PC-3 (cell line): ENCODE measurements around the gene AFF4. TPM values are rescaled to one million over a fixed set of nuclear protein-coding genes. Genes with fewer than 3 reads are reported as not detected.
"Not testable (repeated sequence)": the region's sequence is repeated elsewhere in the genome, so short reads cannot be mapped to it uniquely, and the experiment has no call there.

ENCODE experiments used
- ATAC-seq: fragments of 200-7000 bp; cut with Tn5 transposase; 2 replicates; pipeline ENCODE4 v1.9.1; 2020; ENCODE audit warnings: mild to moderate bottlenecking, moderate library complexity
- BruUV-seq: library from RNA; stranded (reverse); fragments of 400-500 nt; replicated peaks from 2 replicates; lab custom pipeline; 2021; lab: Mats Ljungman, UMichigan
- CTCF ChIA-PET: fragments of 300-600 bp; sonication (Branson Sonifier 250); formaldehyde crosslinking; loops from one replicate; lab custom pipeline; 2022; ENCODE audit warnings: antibody characterized with exemption; lab: Charles Lee
- POLR2A ChIA-PET: fragments of 300-600 bp; sonication (Branson Sonifier 250); formaldehyde crosslinking; loops from one replicate; lab custom pipeline; 2022; ENCODE audit warnings: antibody characterized with exemption; ENCODE audit not compliant: unreplicated experiment; lab: Charles Lee
- DNase-seq: peaks from one replicate; pipeline ENCODE4 v3.0.0-alpha.2; 2015
- H2AFZ ChIP-seq: fragments of 300-600 bp; sonication (generic); 2 replicates; pipeline ENCODE4 v1.6.0; 2016; ENCODE audit warnings: antibody characterized with exemption, low read length
- H3F3A ChIP-seq: fragments of 300-600 bp; sonication (generic); one replicate; pipeline ENCODE4 v1.6.0; 2017; ENCODE audit warnings: antibody characterized with exemption, low read length, control low read depth, mild to moderate bottlenecking; ENCODE audit not compliant: unreplicated experiment
- H3K27ac ChIP-seq: fragments of 300-600 bp; sonication (generic); 2 replicates; pipeline ENCODE4 v1.5.1; 2016; ENCODE audit warnings: mild to moderate bottlenecking, low read length
- H3K27me3 ChIP-seq: fragments of 300-600 bp; sonication (generic); 2 replicates; pipeline ENCODE4 v1.6.1; 2016; ENCODE audit warnings: low read length, mixed read lengths
- H3K36me3 ChIP-seq: fragments of 300-600 bp; sonication (generic); 2 replicates; pipeline ENCODE4 v1.6.1; 2016; ENCODE audit warnings: low read depth, mixed run types, low read length, mixed read lengths
- H3K4me1 ChIP-seq: fragments of 300-600 bp; sonication (generic); 2 replicates; pipeline ENCODE4 v1.5.1; 2016; ENCODE audit warnings: low read length; ENCODE audit not compliant: insufficient read depth
- H3K4me2 ChIP-seq: fragments of 300-600 bp; sonication (generic); 2 replicates; pipeline ENCODE4 v1.6.0; 2016; ENCODE audit warnings: low read length
- H3K4me3 ChIP-seq: fragments of 300-600 bp; sonication (generic); 2 replicates; pipeline ENCODE4 v1.5.1; 2016; ENCODE audit warnings: mild to moderate bottlenecking, low read length, mixed read lengths
- H3K79me2 ChIP-seq: fragments of 300-600 bp; sonication (generic); 2 replicates; pipeline ENCODE4 v1.6.1; 2017; ENCODE audit warnings: low read length, mixed read lengths
- H3K9ac ChIP-seq: fragments of 300-600 bp; sonication (generic); 2 replicates; pipeline ENCODE4 v1.6.0; 2016; ENCODE audit warnings: mild to moderate bottlenecking, low read length
- H3K9me2 ChIP-seq: fragments of 300-600 bp; sonication (generic); replicated peaks from 2 replicates; pipeline ENCODE4 v1.6.1; 2016; ENCODE audit warnings: mixed run types, low read length, mixed read lengths
- H3K9me3 ChIP-seq: fragments of 300-600 bp; sonication (generic); 2 replicates; pipeline ENCODE4 v1.6.1; 2016; ENCODE audit warnings: low read length, mixed read lengths
- H4K20me1 ChIP-seq: fragments of 300-600 bp; sonication (generic); 2 replicates; pipeline ENCODE4 v1.6.1; 2016; ENCODE audit warnings: low read length, mixed read lengths
- EZH2 ChIP-seq: fragments of 300-600 bp; sonication (generic); IDR thresholded peaks from one replicate; pipeline ENCODE4 v1.6.1; 2017; ENCODE audit warnings: antibody characterized with exemption, mild to moderate bottlenecking, low read length; ENCODE audit not compliant: unreplicated experiment
- EZH2phosphoT487 ChIP-seq: fragments of 300-600 bp; sonication (generic); IDR thresholded peaks from 2 replicates; pipeline ENCODE4 v1.6.1; 2018; ENCODE audit warnings: mild to moderate bottlenecking, antibody characterized with exemption, low read length, borderline replicate concordance
- intact Hi-C: fragments of 100-400 bp; cut with micrococcal nuclease; formaldehyde crosslinking; loops from 2 replicates; pipeline ENCODE4 v1.9.0; 2023
- total RNA-seq: library from RNA; depleted of rRNA; stranded (reverse); fragments of >200 nt; gene quantifications from 2 replicates; pipeline ENCODE4 v1.2.3, GENCODE V29; 2014
- TF ChIP-seq, protein P1 (sequence below): fragments of 300-600 bp; sonication (generic); conservative IDR thresholded peaks from 2 replicates; pipeline ENCODE4 v1.5.1; 2017; ENCODE audit warnings: antibody characterized with exemption, low read depth, mild to moderate bottlenecking, low read length

The AFF4 gene
- total RNA-seq, 1 experiment from 2014 or later, result 23.5 TPM

DNA sequence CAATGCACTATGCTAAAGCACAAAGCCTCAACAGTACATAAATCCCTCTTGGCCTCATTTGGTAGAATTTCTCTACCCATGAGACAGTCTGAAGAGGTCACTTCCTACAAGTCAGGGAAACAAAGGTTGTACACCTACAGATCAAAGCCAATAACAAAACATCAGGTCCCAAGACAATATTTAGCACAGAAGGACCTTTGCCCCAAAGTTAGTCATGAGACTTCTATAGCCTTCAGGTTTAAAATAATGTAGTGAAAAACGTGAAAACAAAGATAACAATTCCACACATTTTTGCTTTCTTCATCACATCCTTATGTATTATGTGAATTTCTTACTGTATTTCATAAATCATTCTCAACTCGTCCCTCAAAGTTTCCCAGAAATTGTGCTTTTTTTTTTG lies 15.8 kb downstream of the AFF4 start:
- no peaks in the 10 kb centered on the region for H3K36me3 ChIP-seq
- no peak overlapping the region for H3K4me3 ChIP-seq
- no peaks in the 10 kb centered on the region for H3K4me1 ChIP-seq
- ChIA-PET POLR2A (no interaction called here), CTCF (no interaction called here)
- H3K4me2 ChIP-seq, result no peak overlapping the region
- ATAC-seq (no peak), DNase-seq (no peak)
- no peak overlapping the region for H3K9ac ChIP-seq
- intact Hi-C loops, result no loop called here
- no TSS peak for BruUV-seq
- peaks cover 20% of the 10 kb centered on the region for H4K20me1 ChIP-seq
- H3K79me2 ChIP-seq, result peaks cover 88% of the 10 kb centered on the region
- no peaks in the 10 kb centered on the region for H3K27me3 ChIP-seq
- H3K9me2 ChIP-seq, result no peaks in the 10 kb centered on the region
- TF ChIP-seq, protein P1, sequence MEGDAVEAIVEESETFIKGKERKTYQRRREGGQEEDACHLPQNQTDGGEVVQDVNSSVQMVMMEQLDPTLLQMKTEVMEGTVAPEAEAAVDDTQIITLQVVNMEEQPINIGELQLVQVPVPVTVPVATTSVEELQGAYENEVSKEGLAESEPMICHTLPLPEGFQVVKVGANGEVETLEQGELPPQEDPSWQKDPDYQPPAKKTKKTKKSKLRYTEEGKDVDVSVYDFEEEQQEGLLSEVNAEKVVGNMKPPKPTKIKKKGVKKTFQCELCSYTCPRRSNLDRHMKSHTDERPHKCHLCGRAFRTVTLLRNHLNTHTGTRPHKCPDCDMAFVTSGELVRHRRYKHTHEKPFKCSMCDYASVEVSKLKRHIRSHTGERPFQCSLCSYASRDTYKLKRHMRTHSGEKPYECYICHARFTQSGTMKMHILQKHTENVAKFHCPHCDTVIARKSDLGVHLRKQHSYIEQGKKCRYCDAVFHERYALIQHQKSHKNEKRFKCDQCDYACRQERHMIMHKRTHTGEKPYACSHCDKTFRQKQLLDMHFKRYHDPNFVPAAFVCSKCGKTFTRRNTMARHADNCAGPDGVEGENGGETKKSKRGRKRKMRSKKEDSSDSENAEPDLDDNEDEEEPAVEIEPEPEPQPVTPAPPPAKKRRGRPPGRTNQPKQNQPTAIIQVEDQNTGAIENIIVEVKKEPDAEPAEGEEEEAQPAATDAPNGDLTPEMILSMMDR, result no peak
- TF ChIP-seq EZH2phosphoT487 (no peak), EZH2 (no peak)
- no peaks in the 10 kb centered on the region for H3K9me3 ChIP-seq
- no peak overlapping the region for H3K27ac ChIP-seq
- H2AFZ ChIP-seq, result no peak overlapping the region
- no peaks in the 10 kb centered on the region for H3F3A ChIP-seq

DNA sequence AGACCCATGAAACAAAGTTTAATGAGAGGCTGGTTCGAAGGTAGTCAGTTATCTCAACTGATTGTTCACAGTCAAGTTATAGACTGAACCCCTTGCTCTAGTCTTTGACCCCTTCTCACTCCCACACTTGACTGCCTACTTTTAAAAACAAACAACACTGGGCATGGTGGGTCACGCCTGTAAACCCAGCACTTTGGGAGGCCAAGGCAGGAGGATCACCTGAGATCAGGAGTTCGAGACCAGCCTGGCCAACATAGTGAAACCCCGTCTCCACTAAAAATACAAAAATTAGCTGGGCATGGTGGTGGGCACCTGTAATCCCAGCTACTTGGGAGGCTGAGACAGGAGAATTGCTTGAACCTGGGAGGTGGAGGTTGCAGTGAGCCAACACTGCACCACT lies 18.1 kb downstream of the AFF4 start:
- H3K9me2 ChIP-seq, result not testable (repeated sequence)

DNA sequence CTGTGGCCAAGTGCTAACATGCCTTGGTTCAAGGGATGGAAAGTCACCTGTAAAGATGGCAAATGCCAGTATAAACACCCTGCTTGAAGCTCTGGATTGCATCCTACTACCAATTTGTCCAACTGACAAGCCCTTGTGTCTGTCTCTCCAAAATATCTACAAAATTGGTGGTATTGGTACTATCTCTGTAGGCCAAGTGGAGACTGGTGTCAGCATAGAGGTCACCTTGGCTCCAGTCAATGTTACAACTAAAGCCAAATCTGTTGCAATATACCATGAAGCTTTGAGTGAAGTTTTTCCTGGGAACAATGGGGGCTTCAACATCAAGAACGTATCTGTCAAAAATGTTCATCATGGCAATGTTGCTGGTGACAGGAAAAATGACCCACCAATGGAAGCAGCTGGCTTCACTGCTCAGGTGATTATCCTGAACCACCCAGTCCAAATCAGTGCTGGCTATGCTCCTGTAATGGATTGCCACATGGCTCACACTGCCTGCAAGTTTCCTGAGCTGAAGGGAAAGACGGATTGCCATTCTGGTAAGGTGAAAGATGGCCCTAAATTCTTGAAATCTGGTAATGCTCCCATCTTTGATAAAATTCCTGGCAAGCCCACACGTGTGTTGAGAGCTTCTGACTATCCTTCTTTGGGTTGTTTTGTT lies 19.9 kb downstream of the AFF4 start:
- no TSS peak for BruUV-seq
- Histone ChIP-seq H3K9me2 (no peaks in the 10 kb centered on the region), H3K4me1 (no peaks in the 10 kb centered on the region), H3K36me3 (no peaks in the 10 kb centered on the region), H3K27me3 (no peaks in the 10 kb centered on the region), H3K4me3 (no peak overlapping the region), H3K9ac (no peak overlapping the region), H3K79me2 (peaks cover 67% of the 10 kb centered on the region), H3K27ac (no peak overlapping the region), H4K20me1 (peaks cover 9% of the 10 kb centered on the region; the same call in 1 of the 2 replicates), H2AFZ (no peak overlapping the region), H3K9me3 (no peaks in the 10 kb centered on the region), H3K4me2 (no peak overlapping the region), H3F3A (no peaks in the 10 kb centered on the region)
- intact Hi-C loops, result no loop called here
- POLR2A ChIA-PET, result no interaction called here
- DNase-seq (no peak), ATAC-seq (no peak)
- TF ChIP-seq EZH2phosphoT487 (no peak), EZH2 (no peak)
- TF ChIP-seq, protein P1, result no peak
- CTCF ChIA-PET, result no interaction called here

More for the DNA sequence above, 18.1 kb downstream of the AFF4 start:
- CTCF ChIA-PET, H3K36me3 ChIP-seq, H3K9me3 ChIP-seq, ATAC-seq, DNase-seq, H2AFZ ChIP-seq, H3K4me2 ChIP-seq, H3F3A ChIP-seq, H3K4me1 ChIP-seq, H3K9ac ChIP-seq, H3K27ac ChIP-seq, H3K4me3 ChIP-seq, H3K27me3 ChIP-seq, BruUV-seq, intact Hi-C loops: not testable (repeated sequence)
- peaks cover 78% of the 10 kb centered on the region for H3K79me2 ChIP-seq
- POLR2A ChIA-PET, result interaction anchor here (0.5 kb wide), 1 partner anchor 28 kb away, joined by 3 read pairs; no protein-coding TSS in a partner anchor
- H4K20me1 ChIP-seq, result peaks cover 15% of the 10 kb centered on the region
